GM20000 (cell line): ENCODE measurements around the gene STKLD1.

Source experiments
- DNase-seq: peaks from one replicate; pipeline ENCODE4 v3.0.0; 2012; ENCODE audit warnings: low spot score
- CTCF ChIP-seq: IDR thresholded peaks from 2 replicates; pipeline ENCODE4 v1.5.1; 2012; ENCODE audit warnings: mild to moderate bottlenecking, control low read depth; ENCODE audit errors: extremely low read depth, missing control alignments

Gene STKLD1

GRCh38 chr9:133406480-133407307, 30.5 kb downstream of the STKLD1 start:
- peak; percentile 87 for DNase-seq
- TF ChIP-seq CTCF, result peak; percentile 85

DNA sequence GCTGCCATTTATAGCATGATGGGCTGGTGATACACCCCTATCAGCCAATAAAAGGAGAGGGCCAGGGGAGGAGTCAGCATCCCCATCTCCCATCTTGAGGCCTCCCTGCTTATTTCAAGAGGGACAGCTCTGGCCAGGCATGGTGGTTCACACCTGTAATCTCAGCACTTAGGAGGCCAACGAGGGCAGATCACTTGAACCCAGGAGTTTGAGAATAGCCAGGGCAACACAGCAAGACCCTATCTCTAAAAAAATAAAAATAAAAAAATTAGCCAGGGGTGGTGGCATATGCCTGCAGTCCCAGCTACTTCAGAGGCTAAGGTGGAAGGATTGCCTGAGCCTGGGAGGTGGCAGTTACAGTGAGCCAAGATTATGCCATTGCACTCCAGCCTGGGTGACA, 31.9 kb downstream of the STKLD1 start:
- no peak for DNase-seq
- TF ChIP-seq CTCF, result no peak

DNA sequence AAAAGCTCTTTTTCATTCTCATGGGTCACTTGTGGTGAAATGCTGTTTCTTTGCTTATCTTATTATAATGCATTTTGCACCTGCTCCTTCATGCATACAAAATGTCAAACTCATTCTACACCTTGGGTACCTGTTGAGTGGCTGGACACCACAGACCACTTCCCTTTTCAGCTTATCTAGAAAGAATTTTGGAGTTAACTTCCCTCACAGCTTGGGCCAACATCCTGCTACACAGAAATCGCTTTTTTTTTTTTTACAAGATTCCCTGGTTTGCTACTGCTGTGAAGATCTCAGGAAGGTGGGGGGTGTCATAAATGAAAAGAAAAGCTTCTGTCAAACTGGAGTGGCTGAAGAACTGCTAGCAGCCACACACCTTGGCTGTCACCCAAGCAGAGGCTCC, 39.0 kb downstream of the STKLD1 start:
- no peak for TF ChIP-seq CTCF
- no peak for DNase-seq

DNA sequence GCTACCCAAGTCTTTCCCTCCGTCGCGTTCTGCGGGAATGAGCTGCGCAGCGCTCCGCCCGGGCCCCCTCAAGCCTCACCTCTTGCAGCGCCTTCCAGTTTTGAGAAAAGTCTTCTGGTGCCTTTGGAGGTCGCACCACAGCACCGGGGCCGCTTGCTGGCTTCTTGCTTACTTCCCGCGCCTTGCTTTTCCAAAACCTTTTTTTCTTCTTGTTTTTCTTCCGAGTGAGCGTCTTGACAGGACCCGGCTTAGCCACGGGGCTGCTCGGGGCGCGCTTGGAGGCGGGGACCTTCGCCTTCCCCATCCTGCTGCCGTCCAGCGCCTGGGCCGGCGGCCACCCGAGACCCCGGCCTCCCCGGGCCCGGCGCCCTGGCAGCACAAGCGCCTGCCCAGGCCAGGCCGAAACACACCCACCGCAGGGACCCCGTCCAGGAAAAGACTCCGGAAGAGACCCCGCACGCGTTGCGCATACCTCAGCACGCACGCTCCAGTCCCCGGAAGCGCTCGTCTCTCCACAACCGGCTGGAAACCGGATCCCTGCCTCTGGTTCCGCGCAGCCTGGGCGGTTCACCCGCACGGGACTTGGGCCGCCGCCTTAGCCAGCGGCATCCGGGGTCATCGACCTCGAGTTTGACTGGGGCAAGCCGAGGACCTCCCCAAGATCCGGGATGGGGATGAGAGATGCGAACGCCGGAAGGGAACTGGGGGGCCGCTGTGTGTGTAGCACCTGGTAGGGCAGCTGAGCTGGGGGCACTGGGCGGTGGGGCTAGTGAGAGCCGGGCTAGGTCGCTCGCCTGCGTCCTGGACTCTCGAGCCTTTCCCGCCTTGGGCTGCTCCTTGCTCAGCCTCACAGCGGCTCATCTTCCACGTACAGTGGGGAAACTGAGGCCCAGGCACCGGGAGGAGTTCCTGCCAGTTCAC, 41.6 kb downstream of the STKLD1 start, which contains the start of gene REXO4:
Gene REXO4, minus strand, starts transcription at position 470 of the 921 bp plus-strand sequence. Its CDS starts 166 bp downstream, at position 304.
- DNase-seq, result peak; percentile 87
- TF ChIP-seq CTCF, result no peak

DNA sequence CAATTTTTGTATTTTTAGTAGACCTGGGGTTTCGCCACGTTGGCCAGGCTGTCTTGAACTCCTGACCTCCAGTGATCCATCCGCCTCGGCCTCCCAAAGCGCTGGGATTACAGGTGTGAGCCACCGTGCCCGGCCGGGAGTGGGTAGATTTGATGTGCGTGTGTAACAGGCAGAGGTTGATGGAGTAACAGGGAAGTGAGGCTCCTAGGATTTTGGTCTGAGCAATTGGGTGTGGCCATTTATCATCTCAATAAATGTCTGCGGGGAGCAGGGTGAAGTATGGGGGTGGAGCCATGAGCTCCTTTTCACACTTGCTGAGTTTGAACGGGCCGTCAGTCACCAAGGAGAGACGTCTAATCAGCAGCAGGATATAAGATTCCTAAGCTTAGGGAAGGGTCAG, 42.8 kb downstream of the STKLD1 start:
- DNase-seq, result no peak
- TF ChIP-seq CTCF, result no peak

GRCh38 chr9:133420392-133420827, 44.2 kb downstream of the STKLD1 start:
- no peak for TF ChIP-seq CTCF
- peak; percentile 90 for DNase-seq
